IMR-90 (cell line): ENCODE data around the gene C11orf21. TPM values are rescaled to one million over a fixed set of nuclear protein-coding genes. Genes with fewer than 3 reads are reported as not detected.

Experiments
- ATAC-seq: fragments of 200-7000 bp; cut with Tn5 transposase; 2 replicates; pipeline ENCODE4 v1.9.1; 2020; ENCODE audit warnings: low read depth, mild to moderate bottlenecking, moderate library complexity
- BruUV-seq: library from RNA; stranded (reverse); fragments of 400-500 nt; replicated peaks from 2 replicates; lab custom pipeline; 2021; lab: Mats Ljungman, UMichigan
- CTCF ChIA-PET: fragments of 300-600 bp; formaldehyde crosslinking; extraction: SDS; loops from one replicate; lab custom pipeline; 2021; ENCODE audit warnings: antibody characterized with exemption; lab: Yijun Ruan, JAX
- POLR2A ChIA-PET: fragments of 300-600 bp; sonication (Branson Sonifier 250); formaldehyde crosslinking; loops from one replicate; lab custom pipeline; 2022; ENCODE audit warnings: antibody characterized with exemption; ENCODE audit not compliant: unreplicated experiment; lab: Charles Lee
- DNase-seq: peaks from one replicate; pipeline ENCODE4 v3.0.0; 2013
- H2AFZ ChIP-seq: replicated peaks from 2 replicates; pipeline ENCODE3; 2013; ENCODE audit warnings: low read length, mild to moderate bottlenecking; ENCODE audit not compliant: poor library complexity
- H2AK5ac ChIP-seq: 2 replicates; pipeline ENCODE4 v1.6.1; 2013; ENCODE audit warnings: low read depth, low read length, inconsistent platforms
- H2AK9ac ChIP-seq: replicated peaks from 2 replicates; pipeline ENCODE3; 2013; ENCODE audit warnings: mild to moderate bottlenecking, low read depth, low read length, moderate library complexity; ENCODE audit not compliant: poor library complexity
- H2BK120ac ChIP-seq: 2 replicates; pipeline ENCODE4 v1.6.1; 2013; ENCODE audit warnings: low read depth, low read length, inconsistent platforms
- H2BK15ac ChIP-seq: 3 replicates; pipeline ENCODE4 v1.6.1; 2013; ENCODE audit warnings: low read depth, low read length, inconsistent platforms
- H2BK20ac ChIP-seq: 2 replicates; pipeline ENCODE4 v1.6.1; 2013; ENCODE audit warnings: low read depth, mild to moderate bottlenecking, inconsistent platforms, low read length, moderate library complexity
- H2BK5ac ChIP-seq: 2 replicates; pipeline ENCODE4 v1.6.1; 2013; ENCODE audit warnings: mild to moderate bottlenecking, low read depth, low read length, inconsistent platforms; ENCODE audit not compliant: poor library complexity, severe bottlenecking
- H3K14ac ChIP-seq: replicated peaks from 2 replicates; pipeline ENCODE4 v1.6.1; 2013; ENCODE audit warnings: low read depth, low read length, inconsistent platforms
- H3K18ac ChIP-seq: 2 replicates; pipeline ENCODE4 v1.6.1; 2013; ENCODE audit warnings: low read depth, low read length, control low read depth
- H3K23ac ChIP-seq: 2 replicates; pipeline ENCODE4 v1.6.1; 2013; ENCODE audit warnings: low read depth, low read length, inconsistent platforms
- H3K27ac ChIP-seq: 2 replicates; pipeline ENCODE4 v1.5.1; 2013; ENCODE audit warnings: mild to moderate bottlenecking, control low read depth, low read length; ENCODE audit not compliant: insufficient read depth
- H3K27me3 ChIP-seq: 2 replicates; pipeline ENCODE4 v1.6.1; 2013; ENCODE audit warnings: low read length; ENCODE audit not compliant: control insufficient read depth, insufficient read depth
- H3K36me3 ChIP-seq: 2 replicates; pipeline ENCODE4 v1.6.1; 2013; ENCODE audit warnings: low read length, mixed read lengths; ENCODE audit not compliant: control insufficient read depth, insufficient read depth
- H3K4ac ChIP-seq: 2 replicates; pipeline ENCODE4 v1.6.1; 2013; ENCODE audit warnings: low read depth, low read length, inconsistent platforms
- H3K4me1 ChIP-seq: 2 replicates; pipeline ENCODE4 v1.6.1; 2013; ENCODE audit warnings: low read length, mixed read lengths; ENCODE audit not compliant: control insufficient read depth, insufficient read depth
- H3K4me2 ChIP-seq: 2 replicates; pipeline ENCODE4 v1.6.1; 2013; ENCODE audit warnings: low read depth, mild to moderate bottlenecking, control low read depth, low read length, moderate library complexity
- H3K4me3 ChIP-seq: 2 replicates; pipeline ENCODE4 v1.5.1; 2013; ENCODE audit warnings: low read depth, mild to moderate bottlenecking, control low read depth, low read length, moderate library complexity; ENCODE audit not compliant: insufficient read depth
- H3K56ac ChIP-seq: 2 replicates; pipeline ENCODE4 v1.6.1; 2013; ENCODE audit warnings: low read length, inconsistent platforms; ENCODE audit not compliant: insufficient read depth; ENCODE audit errors: extremely low read depth
- H3K79me1 ChIP-seq, 2 experiments: 2 replicates each; pipeline ENCODE4 v1.6.1; 2013; ENCODE audit warnings: low read length in 2 of 2, inconsistent platforms in 1 of 2, low read depth in 1 of 2
- H3K9ac ChIP-seq: 2 replicates; pipeline ENCODE4 v1.6.1; 2013; ENCODE audit warnings: low read depth, low read length, control low read depth
- H3K9me1 ChIP-seq: 2 replicates; pipeline ENCODE4 v1.6.1; 2013; ENCODE audit warnings: low read length, inconsistent platforms; ENCODE audit not compliant: insufficient read depth
- H3K9me3 ChIP-seq: 2 replicates; pipeline ENCODE4 v1.6.1; 2013; ENCODE audit warnings: low read length; ENCODE audit not compliant: control insufficient read depth, insufficient read depth
- H4K20me1 ChIP-seq: 2 replicates; pipeline ENCODE4 v1.6.1; 2013; ENCODE audit warnings: low read length, inconsistent platforms; ENCODE audit not compliant: insufficient read depth
- H4K5ac ChIP-seq: 2 replicates; pipeline ENCODE4 v1.6.1; 2013; ENCODE audit warnings: mild to moderate bottlenecking, low read depth, low read length, control low read depth
- H4K8ac ChIP-seq, 2 experiments: 2 replicates each; pipeline ENCODE4 v1.6.1; 2013; ENCODE audit warnings: low read depth in 2 of 2, low read length in 2 of 2, control low read depth in 1 of 2, inconsistent platforms in 1 of 2
- H4K91ac ChIP-seq: 2 replicates; pipeline ENCODE4 v1.6.1; 2013; ENCODE audit warnings: low read depth, low read length, inconsistent platforms; ENCODE audit not compliant: insufficient read depth
- MAZ ChIP-seq: IDR thresholded peaks from 2 replicates; pipeline ENCODE4 v1.6.1; 2012; ENCODE audit warnings: low read depth, mild to moderate bottlenecking, low read length, improper control_type of control experiment, moderate library complexity, borderline replicate concordance
- USF2 ChIP-seq: fragments of 150-350 bp; IDR thresholded peaks from 2 replicates; pipeline ENCODE4 v1.6.1; 2017; ENCODE audit warnings: mild to moderate bottlenecking, antibody characterized with exemption, low read length, low read depth
- WGBS, 2 experiments: methylation state at CpG; one replicate each; pipeline versions ENCODE4 v1.1.5 to v1.1.7; 2013; ENCODE audit warnings: missing lambda C conversion rate in 2 of 2; ENCODE audit not compliant: insufficient read length in 1 of 2; ENCODE audit errors: extremely low coverage in 2 of 2; 5-methylcytosine and 5-hydroxymethylcytosine counted together
- dilution Hi-C: fragments of 300-500 bp; cut with HindIII; formaldehyde crosslinking; loops from one replicate; pipeline ENCODE4 v1.14.3; 2018; ENCODE audit warnings: low sequenced_read_pairs; ENCODE audit not compliant: unreplicated experiment
- in situ Hi-C: fragments of 300-500 bp; cut with MboI; formaldehyde crosslinking; loops from 3 replicates; pipeline ENCODE4 v1.14.3; 2019; ENCODE audit warnings: low sequenced_read_pairs, inconsistent platforms, mixed read lengths
- intact Hi-C: fragments of 100-400 bp; cut with micrococcal nuclease; formaldehyde crosslinking; loops from 2 replicates; pipeline ENCODE4 v1.10.0; 2022
- polyA plus RNA-seq, 3 experiments: library from polyadenylated mRNA; depleted of rRNA; stranded (reverse); fragments of >200 nt; gene quantifications; 2 replicates each; pipeline ENCODE4 v1.2.3, GENCODE V29; 2012; ENCODE audit warnings: low replicate concordance in 1 of 3
- total RNA-seq: library from RNA; depleted of rRNA; stranded (reverse); fragments of >200 nt; gene quantifications from 2 replicates; pipeline ENCODE4 v1.2.3, GENCODE V29; 2012

C11orf21 gene
- total and polyA plus RNA-seq, 2 of the 4 experiments (the other 2 are of a cell fraction) = not detected

DNA sequence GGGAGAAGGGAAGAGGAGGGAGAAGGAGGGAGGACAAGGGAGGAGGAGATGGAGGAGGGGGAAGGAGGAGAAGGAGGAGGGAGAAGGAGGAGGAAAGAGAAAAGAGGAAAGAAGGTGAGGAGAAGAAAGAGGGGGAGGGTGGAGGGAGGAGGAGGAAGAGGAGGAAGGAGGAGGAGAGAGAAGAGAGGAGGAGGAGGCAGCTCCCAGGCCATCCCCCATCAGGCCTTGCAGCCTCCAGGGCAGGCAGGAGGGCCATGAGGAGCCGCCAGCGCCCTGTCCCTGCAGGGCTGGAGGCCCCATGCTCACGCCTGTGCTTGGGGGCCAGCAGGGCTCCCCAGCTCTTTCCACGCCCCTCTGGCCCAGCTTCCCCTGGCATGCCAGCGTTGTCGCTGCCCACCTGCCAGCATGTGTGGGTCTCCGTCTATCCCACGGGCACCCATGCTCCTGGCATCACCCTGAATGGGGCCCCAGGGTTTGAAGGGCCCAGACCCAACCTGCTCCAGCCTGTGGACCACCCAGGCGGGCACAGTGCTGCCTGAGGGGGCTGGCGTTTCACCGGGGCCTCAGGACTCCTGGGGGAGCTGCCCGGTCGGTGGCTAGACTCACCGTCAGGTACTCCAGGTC, 5.3 kb upstream of the C11orf21 start:
- Histone ChIP-seq H2AFZ (peak overlapping the region; percentile 77), H3K14ac (no peak overlapping the region), H3K36me3 (no peaks in the 10 kb centered on the region), H3K4ac (peak overlapping the region; percentile 76), H2BK120ac (peak overlapping the region; percentile 31), H2AK5ac (peak overlapping the region; percentile 73), H2AK9ac (peak overlapping the region; percentile 77), H2BK20ac (no peak overlapping the region), H4K91ac (peak overlapping the region; percentile 82), H4K20me1 (peaks cover 3% of the 10 kb centered on the region; the same call in 1 of the 2 replicates), H3K56ac (no peak overlapping the region), H3K4me1 (peaks cover 11% of the 10 kb centered on the region), H2BK15ac (0 out of 3 replicates have a peak overlapping the region, but pooled peaks have one; percentile 9), H3K18ac (peak overlapping the region; percentile 38; the same call in 1 of the 2 replicates), H3K27ac (peak overlapping the region; percentile 19), H3K9me3 (no peaks in the 10 kb centered on the region), H3K27me3 (no peaks in the 10 kb centered on the region), H3K4me2 (no peak overlapping the region), H2BK5ac (peak overlapping the region; percentile 38), H4K8ac (peak overlapping the region; percentile 77 to 93), H3K23ac (no peak overlapping the region), H3K9me1 (peaks cover 7% of the 10 kb centered on the region), H3K9ac (no peak overlapping the region), H4K5ac (peak overlapping the region; percentile 65), H3K4me3 (no peak overlapping the region), H3K79me1 (no peaks in the 10 kb centered on the region)
- BruUV-seq = no TSS peak
- in situ Hi-C loops (no loop called here), dilution Hi-C loops (no loop called here), intact Hi-C loops (loop anchor here (1.0 to 2.0 kb wide), 2 partner anchors 72 to 93 kb away; partner anchors contain the start of gene TSSC4)
- POLR2A ChIA-PET = no interaction called here
- TF ChIP-seq USF2 = no peak
- TF ChIP-seq MAZ = 0 out of 2 replicates have a peak, but pooled peaks have one; percentile 12
- WGBS, 2 experiments = no CpG with 5 or more reads among the region's 14 CpGs
- CTCF ChIA-PET = interaction anchor here (0.9 to 4.4 kb wide), 2 partner anchors 84 to 113 kb away, joined by 3 to 73 read pairs; no protein-coding TSS in a partner anchor
- DNase-seq (peak; percentile 27), ATAC-seq (peak; percentile 16)
